A549 (cell line): ENCODE data around the gene C5AR1.

Source experiments
- CHD2 ChIP-seq: fragments of 150-350 bp; IDR thresholded peaks from 2 replicates; pipeline ENCODE4 v1.6.1; 2014; ENCODE audit warnings: low read length; ENCODE audit not compliant: partially characterized antibody
- CTCF ChIP-seq: fragments of >200 bp; sonication (Bioruptor Twin); formaldehyde crosslinking; IDR thresholded peaks from 3 replicates; pipeline ENCODE4 v1.5.1; 2016
- KDM1A ChIP-seq: fragments of 200-600 bp; sonication (generic); IDR thresholded peaks from 2 replicates; pipeline ENCODE4 v1.6.1; 2016; ENCODE audit warnings: low read depth, mild to moderate bottlenecking
- MAFK ChIP-seq: fragments of 450-650 bp; IDR thresholded peaks from 2 replicates; pipeline ENCODE4 v1.6.1; 2014; ENCODE audit not compliant: partially characterized antibody
- POLR2A ChIP-seq: IDR thresholded peaks from 2 replicates; pipeline ENCODE4 v1.6.1; 2012; ENCODE audit warnings: mild to moderate bottlenecking, low read length
- POLR2AphosphoS2 ChIP-seq: conservative IDR thresholded peaks from 2 replicates; pipeline ENCODE4 v1.6.1; 2012; ENCODE audit warnings: low read length, improper control_type of control experiment, inconsistent platforms
- RCOR1 ChIP-seq: fragments of 150-350 bp; IDR thresholded peaks from 2 replicates; pipeline ENCODE4 v1.6.1; 2014; ENCODE audit warnings: antibody characterized with exemption, low read length, low read depth
- SMC3 ChIP-seq: fragments of >200 bp; sonication (Bioruptor Twin); formaldehyde crosslinking; IDR thresholded peaks from 3 replicates; pipeline ENCODE4 v1.6.1; 2018; ENCODE audit warnings: inconsistent platforms
- USF2 ChIP-seq: fragments of 450-650 bp; IDR thresholded peaks from 2 replicates; pipeline ENCODE4 v1.6.1; 2014; ENCODE audit warnings: antibody characterized with exemption
- TF ChIP-seq, protein P1 (sequence below): fragments of 150-350 bp; IDR thresholded peaks from 2 replicates; pipeline ENCODE4 v1.6.1; 2014; ENCODE audit warnings: low read depth, mild to moderate bottlenecking, low read length
- TF ChIP-seq, protein P2 (sequence below): fragments of 250-450 bp; sonication (Bioruptor Pico); IDR thresholded peaks from 2 replicates; pipeline ENCODE4 v1.5.0; 2021; ENCODE audit warnings: mild to moderate bottlenecking, moderate library complexity, borderline replicate concordance

GRCh38 chr19:47348819-47349795, 39.4 kb downstream of the C5AR1 start, which contains the start of gene DHX34:
- TF ChIP-seq KDM1A (no peak), CTCF (peak; percentile 97), USF2 (peak; percentile 79), POLR2A (peak; percentile 91), CHD2 (no peak), POLR2AphosphoS2 (no peak), MAFK (no peak), RCOR1 (no peak), SMC3 (peak; percentile 53; the same call in 2 of the 3 replicates)
- TF ChIP-seq, protein P1, sequence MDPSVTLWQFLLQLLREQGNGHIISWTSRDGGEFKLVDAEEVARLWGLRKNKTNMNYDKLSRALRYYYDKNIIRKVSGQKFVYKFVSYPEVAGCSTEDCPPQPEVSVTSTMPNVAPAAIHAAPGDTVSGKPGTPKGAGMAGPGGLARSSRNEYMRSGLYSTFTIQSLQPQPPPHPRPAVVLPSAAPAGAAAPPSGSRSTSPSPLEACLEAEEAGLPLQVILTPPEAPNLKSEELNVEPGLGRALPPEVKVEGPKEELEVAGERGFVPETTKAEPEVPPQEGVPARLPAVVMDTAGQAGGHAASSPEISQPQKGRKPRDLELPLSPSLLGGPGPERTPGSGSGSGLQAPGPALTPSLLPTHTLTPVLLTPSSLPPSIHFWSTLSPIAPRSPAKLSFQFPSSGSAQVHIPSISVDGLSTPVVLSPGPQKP, result peak; percentile 84; the same call in 1 of the 2 replicates
- TF ChIP-seq, protein P2, sequence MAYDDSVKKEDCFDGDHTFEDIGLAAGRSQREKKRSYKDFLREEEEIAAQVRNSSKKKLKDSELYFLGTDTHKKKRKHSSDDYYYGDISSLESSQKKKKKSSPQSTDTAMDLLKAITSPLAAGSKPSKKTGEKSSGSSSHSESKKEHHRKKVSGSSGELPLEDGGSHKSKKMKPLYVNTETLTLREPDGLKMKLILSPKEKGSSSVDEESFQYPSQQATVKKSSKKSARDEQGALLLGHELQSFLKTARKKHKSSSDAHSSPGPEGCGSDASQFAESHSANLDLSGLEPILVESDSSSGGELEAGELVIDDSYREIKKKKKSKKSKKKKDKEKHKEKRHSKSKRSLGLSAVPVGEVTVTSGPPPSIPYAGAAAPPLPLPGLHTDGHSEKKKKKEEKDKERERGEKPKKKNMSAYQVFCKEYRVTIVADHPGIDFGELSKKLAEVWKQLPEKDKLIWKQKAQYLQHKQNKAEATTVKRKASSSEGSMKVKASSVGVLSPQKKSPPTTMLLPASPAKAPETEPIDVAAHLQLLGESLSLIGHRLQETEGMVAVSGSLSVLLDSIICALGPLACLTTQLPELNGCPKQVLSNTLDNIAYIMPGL (CRISPR knock-in tag), result no peak
